H1 (cell line): ENCODE results near the gene ESRRB. TPM values are rescaled to one million over a fixed set of nuclear protein-coding genes. Genes with fewer than 3 reads are reported as not detected.

Experiments used
- CTCF ChIA-PET: fragments of 300-600 bp; sonication (Branson Sonifier 250); formaldehyde crosslinking; loops from one replicate; lab custom pipeline; 2021; ENCODE audit not compliant: partially characterized antibody; lab: Charles Lee
- POLR2A ChIA-PET: fragments of 300-600 bp; sonication (Branson Sonifier 250); formaldehyde crosslinking; loops from one replicate; lab custom pipeline; 2021; ENCODE audit warnings: inconsistent platforms; ENCODE audit not compliant: partially characterized antibody; lab: Charles Lee
- DNase-seq, 2 experiments: peaks; one replicate each; pipeline versions ENCODE4 v3.0.0 to v3.0.0-alpha.2; 2010 to 2022; ENCODE audit warnings: low spot score in 2 of 2, low read depth in 1 of 2, mixed read lengths in 1 of 2
- FAIRE-seq: peaks from 2 replicates; lab custom pipeline; 2011; peaks lifted over from hg19 to GRCh38; lab: Jason Lieb, UNC
- H2AFZ ChIP-seq: 2 replicates; pipeline ENCODE4 v1.8.1; 2012; ENCODE audit warnings: low read length, inconsistent platforms
- H2AK5ac ChIP-seq: 2 replicates; pipeline ENCODE4 v1.6.1; 2013; ENCODE audit warnings: low read depth, low read length
- H2BK120ac ChIP-seq: replicated peaks from 2 replicates; pipeline ENCODE3; 2013; ENCODE audit warnings: low read depth, low read length, inconsistent platforms
- H2BK12ac ChIP-seq: 2 replicates; pipeline ENCODE4 v1.6.1; 2013; ENCODE audit warnings: low read depth, low read length
- H2BK15ac ChIP-seq: 2 replicates; pipeline ENCODE4 v1.6.1; 2013; ENCODE audit warnings: low read length
- H2BK20ac ChIP-seq: 2 replicates; pipeline ENCODE4 v1.6.1; 2013; ENCODE audit warnings: low read length
- H2BK5ac ChIP-seq: 2 replicates; pipeline ENCODE4 v1.6.1; 2013; ENCODE audit warnings: low read depth, low read length
- H3K14ac ChIP-seq: 2 replicates; pipeline ENCODE4 v1.6.1; 2013; ENCODE audit warnings: inconsistent platforms; ENCODE audit not compliant: insufficient read length
- H3K18ac ChIP-seq: 2 replicates; pipeline ENCODE4 v1.6.1; 2013; ENCODE audit warnings: low read length; ENCODE audit errors: extremely low read depth
- H3K23ac ChIP-seq: 2 replicates; pipeline ENCODE4 v1.6.1; 2013; ENCODE audit warnings: inconsistent platforms; ENCODE audit not compliant: insufficient read length
- H3K23me2 ChIP-seq: 2 replicates; pipeline ENCODE4 v1.6.1; 2013; ENCODE audit warnings: low read depth, low read length
- H3K27ac ChIP-seq: 2 replicates; pipeline ENCODE4 v1.6.1; 2011; ENCODE audit warnings: low read depth, low read length, inconsistent platforms
- H3K27me3 ChIP-seq, 4 experiments: replicated peaks in 1 of 4; 1 replicate in 1 of 4; 2 replicates in 3 of 4; pipeline versions ENCODE4 v1.6.1 to v1.8.1; 2011 to 2013; ENCODE audit warnings: low read length in 3 of 4, mild to moderate bottlenecking in 3 of 4, inconsistent platforms in 2 of 4, mixed read lengths in 2 of 4, moderate library complexity in 1 of 4; ENCODE audit not compliant: control insufficient read depth in 3 of 4, insufficient read depth in 3 of 4; ENCODE audit errors: extremely low read depth in 1 of 4
- H3K36me3 ChIP-seq, 4 experiments: 2 replicates each; pipeline versions ENCODE4 v1.6.1 to v1.8.1; 2011 to 2013; ENCODE audit warnings: mild to moderate bottlenecking in 4 of 4, low read length in 3 of 4, moderate library complexity in 2 of 4, control low read depth in 1 of 4, inconsistent platforms in 1 of 4; ENCODE audit not compliant: insufficient read depth in 4 of 4, control insufficient read depth in 2 of 4
- H3K4ac ChIP-seq: replicated peaks from 2 replicates; pipeline ENCODE3; 2013; ENCODE audit warnings: low read length, low read depth, mixed read lengths, inconsistent platforms; ENCODE audit not compliant: insufficient read length
- H3K4me1 ChIP-seq, 4 experiments: replicated peaks in 1 of 4; 1 replicate in 1 of 4; 2 replicates in 3 of 4; pipeline versions ENCODE4 v1.6.1 to v1.8.1; 2011 to 2013; ENCODE audit warnings: low read length in 3 of 4, inconsistent platforms in 2 of 4, mixed read lengths in 1 of 4; ENCODE audit not compliant: insufficient read depth in 4 of 4, control insufficient read depth in 3 of 4
- H3K4me2 ChIP-seq, 2 experiments: 2 replicates each; pipeline versions ENCODE4 v1.6.1 to v1.8.1; 2011 to 2013; ENCODE audit warnings: low read depth in 2 of 2, low read length in 2 of 2, control low read depth in 1 of 2, inconsistent platforms in 1 of 2, mild to moderate bottlenecking in 1 of 2; ENCODE audit not compliant: insufficient read depth in 1 of 2
- H3K4me3 ChIP-seq, 4 experiments: fragments of 200-600, 300-600 bp in 1 of 4; sonication (generic), shearing (Covaris generic), sonication (Bioruptor Twin) in 1 of 4; 2 replicates each; pipeline versions ENCODE4 v1.5.1 to v1.8.1; 2011 to 2016; ENCODE audit warnings: low read length in 4 of 4, low read depth in 3 of 4, control low read depth in 2 of 4, inconsistent platforms in 2 of 4, mild to moderate bottlenecking in 2 of 4, mixed read lengths in 1 of 4, moderate library complexity in 1 of 4; ENCODE audit not compliant: insufficient read depth in 2 of 4; ENCODE audit errors: extremely low read depth in 1 of 4
- H3K56ac ChIP-seq: replicated peaks from 2 replicates; pipeline ENCODE3; 2013; ENCODE audit warnings: low read depth, mild to moderate bottlenecking, mixed read lengths, low read length, inconsistent platforms; ENCODE audit not compliant: insufficient read length
- H3K79me1 ChIP-seq: 2 replicates; pipeline ENCODE4 v1.6.1; 2013; ENCODE audit warnings: low read depth, low read length, control low read depth
- H3K79me2 ChIP-seq, 2 experiments: 2 replicates each; pipeline versions ENCODE4 v1.6.1 to v1.8.1; 2012 to 2013; ENCODE audit warnings: low read length in 2 of 2, mild to moderate bottlenecking in 2 of 2, inconsistent platforms in 1 of 2; ENCODE audit not compliant: insufficient read depth in 2 of 2, control insufficient read depth in 1 of 2
- H3K9ac ChIP-seq, 4 experiments: replicated peaks in 1 of 4; 1 replicate in 1 of 4; 2 replicates in 3 of 4; pipeline versions ENCODE4 v1.6.1 to v1.8.1; 2011 to 2013; ENCODE audit warnings: low read depth in 3 of 4, low read length in 3 of 4, control low read depth in 2 of 4, mild to moderate bottlenecking in 2 of 4, moderate library complexity in 2 of 4, inconsistent platforms in 1 of 4; ENCODE audit errors: extremely low read depth in 1 of 4
- H3K9me3 ChIP-seq, 2 experiments: 2 replicates each; pipeline versions ENCODE4 v1.6.1 to v1.8.1; 2012 to 2013; ENCODE audit warnings: mild to moderate bottlenecking in 2 of 2, moderate library complexity in 2 of 2, control low read depth in 1 of 2, inconsistent platforms in 1 of 2, low read depth in 1 of 2, low read length in 1 of 2, mixed read lengths in 1 of 2; ENCODE audit not compliant: insufficient read depth in 2 of 2
- H4K20me1 ChIP-seq, 2 experiments: replicated peaks in 1 of 2; 2 replicates each; pipeline versions ENCODE3 to v1.8.1; 2011 to 2013; ENCODE audit warnings: inconsistent platforms in 2 of 2, low read length in 2 of 2, mild to moderate bottlenecking in 1 of 2; ENCODE audit not compliant: insufficient read depth in 2 of 2, control insufficient read depth in 1 of 2
- H4K5ac ChIP-seq: 2 replicates; pipeline ENCODE4 v1.6.1; 2013; ENCODE audit warnings: low read length, low read depth, mixed read lengths, inconsistent platforms; ENCODE audit not compliant: insufficient read length
- H4K8ac ChIP-seq: 2 replicates; pipeline ENCODE4 v1.8.0; 2013; ENCODE audit warnings: mild to moderate bottlenecking, moderate library complexity, low read length, inconsistent platforms; ENCODE audit not compliant: insufficient read depth; ENCODE audit errors: extremely low read depth
- H4K91ac ChIP-seq: replicated peaks from 2 replicates; pipeline ENCODE3; 2013; ENCODE audit warnings: low read length, mixed read lengths, inconsistent platforms; ENCODE audit not compliant: insufficient read length
- ASH2L ChIP-seq: fragments of 200-600, 300-600 bp; sonication (generic); IDR thresholded peaks from one replicate; pipeline ENCODE4 v1.7.1; 2017; ENCODE audit warnings: low read length
- CEBPB ChIP-seq: IDR thresholded peaks from 2 replicates; pipeline ENCODE4 v1.6.1; 2012; ENCODE audit warnings: low read depth, low read length
- CREB1 ChIP-seq: IDR thresholded peaks from 2 replicates; pipeline ENCODE4 v1.6.1; 2012; ENCODE audit warnings: inconsistent platforms
- EP300 ChIP-seq, 2 experiments: IDR thresholded peaks; 1 replicate in 1 of 2; 2 replicates in 1 of 2; pipeline ENCODE4 v1.6.1; 2011 to 2012; ENCODE audit warnings: low read depth in 2 of 2, low read length in 2 of 2, mild to moderate bottlenecking in 2 of 2, borderline replicate concordance in 1 of 2, inconsistent platforms in 1 of 2, moderate library complexity in 1 of 2
- FOSL1 ChIP-seq: IDR thresholded peaks from 2 replicates; pipeline ENCODE4 v1.6.1; 2011; ENCODE audit warnings: mild to moderate bottlenecking, low read depth, low read length, moderate library complexity; ENCODE audit not compliant: insufficient read depth
- HDAC6 ChIP-seq: IDR thresholded peaks from one replicate; pipeline ENCODE4 v1.7.1; 2012; ENCODE audit warnings: low read depth, mild to moderate bottlenecking, inconsistent platforms, low read length, moderate library complexity
- MAFK ChIP-seq: IDR thresholded peaks from 2 replicates; pipeline ENCODE4 v1.6.1; 2012; ENCODE audit warnings: low read depth, mild to moderate bottlenecking, improper control_type of control experiment, low read length
- PHF8 ChIP-seq: fragments of 200-600 bp; sonication (generic); conservative IDR thresholded peaks from 2 replicates; pipeline ENCODE4 v1.7.1; 2012; ENCODE audit warnings: low read depth, mild to moderate bottlenecking, inconsistent platforms, low read length, moderate library complexity
- POLR2AphosphoS5 ChIP-seq: IDR thresholded peaks from 2 replicates; pipeline ENCODE4 v1.6.1; 2011; ENCODE audit warnings: low read depth, low read length
- RXRA ChIP-seq: IDR thresholded peaks from 2 replicates; pipeline ENCODE4 v1.6.1; 2011; ENCODE audit warnings: low read depth, mild to moderate bottlenecking, low read length, moderate library complexity; ENCODE audit not compliant: insufficient read depth
- SRF ChIP-seq: IDR thresholded peaks from 2 replicates; pipeline ENCODE4 v1.6.1; 2011; ENCODE audit warnings: mild to moderate bottlenecking, low read depth, low read length, moderate library complexity
- TAF1 ChIP-seq: IDR thresholded peaks from 2 replicates; pipeline ENCODE4 v1.6.1; 2011; ENCODE audit warnings: mild to moderate bottlenecking, low read depth, low read length
- TAF7 ChIP-seq: optimal IDR thresholded peaks from 2 replicates; pipeline ENCODE3; 2011; ENCODE audit warnings: low read depth, mild to moderate bottlenecking, inconsistent platforms, low read length, moderate library complexity, borderline replicate concordance
- WGBS, 2 experiments: shearing (Covaris generic) in 1 of 2; methylation state at CpG; one replicate each; pipeline versions ENCODE4 v1.1.6 to v1.1.7; 2013 to 2015; ENCODE audit warnings: low lambda C conversion rate in 2 of 2, mixed read lengths in 2 of 2, inconsistent platforms in 1 of 2, low coverage in 1 of 2, missing lambda C conversion rate in 1 of 2; ENCODE audit not compliant: insufficient replicate concordance in 2 of 2, insufficient coverage in 1 of 2, insufficient read length in 1 of 2; ENCODE audit errors: extremely low coverage in 1 of 2, missing lambda C conversion rate in 1 of 2; 5-methylcytosine and 5-hydroxymethylcytosine counted together
- polyA plus RNA-seq, 7 experiments: library from polyadenylated mRNA; depleted of rRNA in 3 of 7; stranded (reverse) in 5 of 7; unstranded in 2 of 7; fragments of >200 nt in 5 of 7; fragments of 200-250 nt in 2 of 7; gene quantifications; 1 replicate in 5 of 7; 2 replicates in 1 of 7; 4 replicates in 1 of 7; pipeline versions ENCODE4 v1.2.1 to v1.2.3, GENCODE V29; 2011 to 2013; ENCODE audit warnings: missing spikeins in 2 of 7, mixed read lengths in 2 of 7
- total RNA-seq: library from RNA; stranded (reverse); fragmentation: NEBNext Ultra II Directional; extraction: Animal tissue kit (Norgen Biotek cat#: 25700); gene quantifications from 2 replicates; pipeline ENCODE4 v1.2.1, GENCODE V29; 2021
- TF ChIP-seq, protein P1 (sequence below): IDR thresholded peaks from 2 replicates; pipeline ENCODE4 v1.6.1; 2011; ENCODE audit warnings: low read length, improper control_type of control experiment

The ESRRB gene
- total and polyA plus RNA-seq, 2 of the 8 experiments (the other 6 are each of a cell fraction or from before 2014, with no cell fraction given), result 0.29 to 0.45 TPM

DNA sequence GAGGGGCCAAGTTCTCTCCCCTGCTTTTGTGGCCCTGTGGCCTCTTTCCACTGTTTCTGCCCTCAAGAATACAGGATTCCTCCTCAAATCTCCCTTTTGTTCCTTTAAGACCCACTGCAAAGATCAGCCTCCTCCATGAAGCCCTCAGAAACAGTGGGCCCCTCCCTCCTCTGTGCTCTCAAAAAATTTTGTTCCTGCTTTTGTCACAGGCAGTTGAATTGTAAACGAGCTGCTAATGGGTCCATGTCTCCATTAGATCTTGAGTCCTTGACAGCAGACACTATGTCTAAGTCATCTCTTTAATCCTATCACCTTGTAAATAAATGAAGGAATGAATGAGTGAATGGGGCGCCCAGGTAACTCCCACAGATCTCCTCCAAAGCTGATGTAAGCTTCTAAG, 175.2 kb downstream of the ESRRB start:
- Histone ChIP-seq H3K56ac (no peak overlapping the region), H4K91ac (no peak overlapping the region), H2AFZ (0 out of 2 replicates have a peak overlapping the region, but pooled peaks have one; percentile 75), H2BK12ac (0 out of 2 replicates have a peak overlapping the region, but pooled peaks have one; percentile 27), H3K27me3 (no peaks in the 10 kb centered on the region), H3K4me1 (peaks cover 0 to 7% (median 2%) of the 10 kb centered on the region in 4 experiments; a peak in 3 of 7 replicates), H4K8ac (no peak overlapping the region), H2BK20ac (no peak overlapping the region), H3K9ac (no peak overlapping the region), H3K23me2 (no peaks in the 10 kb centered on the region), H3K36me3 (no peaks in the 10 kb centered on the region), H3K4me3 (no peak overlapping the region), H3K9me3 (no peaks in the 10 kb centered on the region), H3K79me2 (no peaks in the 10 kb centered on the region), H3K27ac (no peak overlapping the region), H2BK5ac (peak overlapping the region; percentile 24), H3K4ac (no peak overlapping the region), H3K79me1 (no peaks in the 10 kb centered on the region), H2BK15ac (no peak overlapping the region), H3K23ac (no peak overlapping the region), H3K14ac (no peak overlapping the region), H2BK120ac (no peak overlapping the region), H3K18ac (no peak overlapping the region; the same call in 1 of the 2 replicates), H3K4me2 (no peak overlapping the region), H2AK5ac (no peak overlapping the region), H4K20me1 (no peaks in the 10 kb centered on the region), H4K5ac (no peak overlapping the region)
- DNase-seq (no peak), FAIRE-seq (no peak)
- POLR2A ChIA-PET, result interaction anchor here (1.5 kb wide), 1 partner anchor 18 kb away, joined by 3 read pairs; no protein-coding TSS in a partner anchor
- 66% methylated on average over 2 of the region's 2 CpGs; no CpG with 5 or more reads in 1 of the 2 experiments for WGBS, 2 experiments
- CTCF ChIA-PET, result interaction anchor here (1.3 to 3.4 kb wide), 3 partner anchors 13 to 95 kb away, joined by 4 to 15 read pairs (median 4); no protein-coding TSS in a partner anchor
- TF ChIP-seq TAF1, result no peak
- TF ChIP-seq CREB1, result no peak
- no peak for TF ChIP-seq MAFK
- no peak for TF ChIP-seq ASH2L
- TF ChIP-seq EP300 (IDR thresholded peaks at IDR 0.05; ENCODE audit: borderline replicate concordance in 1 of 2, low read depth in 2 of 2, low read length in 2 of 2), result no peak
- TF ChIP-seq, protein P1, sequence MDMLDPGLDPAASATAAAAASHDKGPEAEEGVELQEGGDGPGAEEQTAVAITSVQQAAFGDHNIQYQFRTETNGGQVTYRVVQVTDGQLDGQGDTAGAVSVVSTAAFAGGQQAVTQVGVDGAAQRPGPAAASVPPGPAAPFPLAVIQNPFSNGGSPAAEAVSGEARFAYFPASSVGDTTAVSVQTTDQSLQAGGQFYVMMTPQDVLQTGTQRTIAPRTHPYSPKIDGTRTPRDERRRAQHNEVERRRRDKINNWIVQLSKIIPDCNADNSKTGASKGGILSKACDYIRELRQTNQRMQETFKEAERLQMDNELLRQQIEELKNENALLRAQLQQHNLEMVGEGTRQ, result no peak
- no peak for TF ChIP-seq PHF8
- TF ChIP-seq TAF7, result no peak
- TF ChIP-seq CEBPB, result no peak
- TF ChIP-seq RXRA, result no peak
- TF ChIP-seq FOSL1, result no peak
- TF ChIP-seq SRF, result no peak
- TF ChIP-seq HDAC6, result no peak
- no peak for TF ChIP-seq POLR2AphosphoS5
